Measurements from ENCODE around the gene LIF. TPM values are rescaled to one million over a fixed set of nuclear protein-coding genes. Genes with fewer than 3 reads are reported as not detected.

Gene LIF
- total and polyA plus RNA-seq, 2 of the 4 experiments (the other 2 are of a cell fraction), result 130 to 214 TPM

DNA sequence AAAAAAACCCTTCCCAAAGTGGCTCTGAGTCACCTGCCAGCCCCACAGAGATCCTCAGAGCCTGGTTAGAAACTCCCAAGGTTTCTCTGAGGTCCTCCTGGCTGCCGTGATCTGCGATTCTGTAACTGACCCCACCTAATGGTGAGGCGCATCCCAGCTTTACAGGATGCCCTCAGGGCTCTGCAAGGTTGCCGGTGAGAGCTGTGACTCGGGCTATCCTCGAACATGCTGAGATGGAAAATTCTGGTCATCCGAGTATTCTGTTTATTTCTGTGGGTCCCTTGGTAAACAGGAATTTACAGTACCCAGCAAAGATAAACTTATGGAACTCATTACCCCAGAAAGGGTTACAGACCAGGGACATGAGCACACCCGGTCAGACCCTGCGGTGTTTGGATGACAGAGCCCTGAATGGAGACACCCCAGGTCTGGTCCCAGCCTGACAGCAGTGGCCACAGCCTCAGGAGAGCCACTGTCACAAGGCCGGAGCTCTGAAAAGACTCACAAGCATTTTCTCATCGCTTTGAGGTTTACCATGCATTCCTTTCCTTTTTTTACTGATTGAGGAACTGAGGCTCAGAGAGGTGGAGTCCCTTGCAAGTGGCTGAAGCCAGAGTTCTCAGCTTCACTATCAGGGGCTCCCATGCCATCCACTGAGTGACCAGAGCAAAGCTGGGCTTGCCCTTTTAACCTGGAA, 22.2 kb downstream of the LIF start:
- Histone ChIP-seq H4K8ac (ENCODE audit: low read depth in 2 of 2, low read length in 2 of 2) (peak overlapping the region in 1 of 2 experiments; percentile 54; a peak in 2 of 4 replicates), H3K9me1 (ENCODE audit: insufficient read depth, low read length) (0 out of 2 replicates have a peak, but pooled peaks cover 4% of the 10 kb centered on the region), H2AFZ (replicated peaks; ENCODE audit: low read length, poor library complexity) (peak overlapping the region; percentile 28), H3K56ac (ENCODE audit: extremely low read depth, insufficient read depth, low read length) (peak overlapping the region; percentile 13; the same call in 1 of the 2 replicates), H3K4me2 (ENCODE audit: low read depth, low read length) (no peak overlapping the region), H3K4ac (ENCODE audit: low read depth, low read length) (peak overlapping the region; percentile 84), H3K36me3 (ENCODE audit: control insufficient read depth, insufficient read depth, low read length) (no peaks in the 10 kb centered on the region), H2BK20ac (ENCODE audit: low read depth, low read length) (peak overlapping the region; percentile 88), H2AK9ac (replicated peaks; ENCODE audit: low read depth, low read length, poor library complexity) (peak overlapping the region; percentile 79), H3K4me1 (ENCODE audit: control insufficient read depth, insufficient read depth, low read length) (peaks cover 13% of the 10 kb centered on the region), H4K91ac (ENCODE audit: insufficient read depth, low read depth, low read length) (peak overlapping the region; percentile 58), H3K23ac (ENCODE audit: low read depth, low read length) (no peak overlapping the region), H2AK5ac (ENCODE audit: low read depth, low read length) (peak overlapping the region; percentile 55; the same call in 1 of the 2 replicates), H4K20me1 (ENCODE audit: insufficient read depth, low read length) (no peaks in the 10 kb centered on the region), H3K9me3 (ENCODE audit: control insufficient read depth, insufficient read depth, low read length) (peaks cover 7% of the 10 kb centered on the region), H4K5ac (ENCODE audit: low read depth, low read length) (peak overlapping the region; percentile 25), H3K27ac (ENCODE audit: insufficient read depth, low read length) (peak overlapping the region; percentile 48), H2BK120ac (ENCODE audit: low read depth, low read length) (peak overlapping the region; percentile 87), H2BK15ac (ENCODE audit: low read depth, low read length) (peak overlapping the region; percentile 12; the same call in 2 of the 3 replicates), H3K4me3 (ENCODE audit: insufficient read depth, low read depth, low read length) (no peak overlapping the region), H3K27me3 (ENCODE audit: control insufficient read depth, insufficient read depth, low read length) (no peaks in the 10 kb centered on the region), H2BK5ac (ENCODE audit: low read depth, low read length, poor library complexity, severe bottlenecking) (peak overlapping the region; percentile 31), H3K79me1 (ENCODE audit: low read depth in 1 of 2, low read length in 2 of 2) (no peaks in the 10 kb centered on the region), H3K9ac (ENCODE audit: low read depth, low read length) (no peak overlapping the region), H3K14ac (replicated peaks; ENCODE audit: low read depth, low read length) (peak overlapping the region; percentile 37; the same call in 1 of the 2 replicates), H3K18ac (ENCODE audit: low read depth, low read length) (peak overlapping the region; percentile 26)
- peak; percentile 53 for ATAC-seq (ENCODE audit: low read depth)
- DNase-seq, result no peak
- no TSS peak for BruUV-seq (replicated peaks)
- CTCF ChIA-PET, result no interaction called here
- in situ Hi-C loops (cut with MboI; ENCODE audit: low sequenced_read_pairs) (no loop called here), dilution Hi-C loops (cut with HindIII; ENCODE audit: low sequenced_read_pairs, unreplicated experiment) (no loop called here), intact Hi-C loops (cut with micrococcal nuclease) (no loop called here)
- POLR2A ChIA-PET (ENCODE audit: unreplicated experiment), result interaction anchor here (0.6 kb wide), 1 partner anchor 14 kb away, joined by 3 read pairs; no protein-coding TSS in a partner anchor
- 10% methylated on average over 2 of the region's 11 CpGs; no CpG with 5 or more reads in 1 of the 2 experiments for WGBS, 2 experiments (ENCODE audit: extremely low coverage in 2 of 2, insufficient read length in 1 of 2)
- TF ChIP-seq, protein P1, sequence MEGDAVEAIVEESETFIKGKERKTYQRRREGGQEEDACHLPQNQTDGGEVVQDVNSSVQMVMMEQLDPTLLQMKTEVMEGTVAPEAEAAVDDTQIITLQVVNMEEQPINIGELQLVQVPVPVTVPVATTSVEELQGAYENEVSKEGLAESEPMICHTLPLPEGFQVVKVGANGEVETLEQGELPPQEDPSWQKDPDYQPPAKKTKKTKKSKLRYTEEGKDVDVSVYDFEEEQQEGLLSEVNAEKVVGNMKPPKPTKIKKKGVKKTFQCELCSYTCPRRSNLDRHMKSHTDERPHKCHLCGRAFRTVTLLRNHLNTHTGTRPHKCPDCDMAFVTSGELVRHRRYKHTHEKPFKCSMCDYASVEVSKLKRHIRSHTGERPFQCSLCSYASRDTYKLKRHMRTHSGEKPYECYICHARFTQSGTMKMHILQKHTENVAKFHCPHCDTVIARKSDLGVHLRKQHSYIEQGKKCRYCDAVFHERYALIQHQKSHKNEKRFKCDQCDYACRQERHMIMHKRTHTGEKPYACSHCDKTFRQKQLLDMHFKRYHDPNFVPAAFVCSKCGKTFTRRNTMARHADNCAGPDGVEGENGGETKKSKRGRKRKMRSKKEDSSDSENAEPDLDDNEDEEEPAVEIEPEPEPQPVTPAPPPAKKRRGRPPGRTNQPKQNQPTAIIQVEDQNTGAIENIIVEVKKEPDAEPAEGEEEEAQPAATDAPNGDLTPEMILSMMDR (conservative IDR thresholded peaks at IDR 0.05; ENCODE audit: low read depth, low read length), result no peak
- TF ChIP-seq RAD21 (IDR thresholded peaks at IDR 0.05; ENCODE audit: low read length) (no peak), MXI1 (IDR thresholded peaks at IDR 0.05; ENCODE audit: borderline replicate concordance, low read depth, low read length) (no peak), POLR2A (IDR thresholded peaks at IDR 0.05; ENCODE audit: low read depth, low read length) (no peak), SMC3 (IDR thresholded peaks at IDR 0.05; ENCODE audit: low read depth, low read length) (no peak), CHD1 (IDR thresholded peaks at IDR 0.05; ENCODE audit: low read depth, low read length) (no peak), RCOR1 (IDR thresholded peaks at IDR 0.05; ENCODE audit: insufficient replicate concordance, low read length) (no peak), NFE2L2 (IDR thresholded peaks at IDR 0.05; ENCODE audit: low read depth, low read length) (no peak), BHLHE40 (IDR thresholded peaks at IDR 0.05; ENCODE audit: low read depth, low read length) (no peak), MAFK (IDR thresholded peaks at IDR 0.05; ENCODE audit: low read depth, low read length) (no peak), FOS (IDR thresholded peaks at IDR 0.05; ENCODE audit: low read depth, low read length) (no peak), CEBPB (IDR thresholded peaks at IDR 0.05; ENCODE audit: low read depth, low read length) (no peak)
- TF ChIP-seq, protein P2, sequence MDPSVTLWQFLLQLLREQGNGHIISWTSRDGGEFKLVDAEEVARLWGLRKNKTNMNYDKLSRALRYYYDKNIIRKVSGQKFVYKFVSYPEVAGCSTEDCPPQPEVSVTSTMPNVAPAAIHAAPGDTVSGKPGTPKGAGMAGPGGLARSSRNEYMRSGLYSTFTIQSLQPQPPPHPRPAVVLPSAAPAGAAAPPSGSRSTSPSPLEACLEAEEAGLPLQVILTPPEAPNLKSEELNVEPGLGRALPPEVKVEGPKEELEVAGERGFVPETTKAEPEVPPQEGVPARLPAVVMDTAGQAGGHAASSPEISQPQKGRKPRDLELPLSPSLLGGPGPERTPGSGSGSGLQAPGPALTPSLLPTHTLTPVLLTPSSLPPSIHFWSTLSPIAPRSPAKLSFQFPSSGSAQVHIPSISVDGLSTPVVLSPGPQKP (IDR thresholded peaks at IDR 0.05; ENCODE audit: borderline replicate concordance, low read depth, low read length), result no peak
- TF ChIP-seq, protein P3, sequence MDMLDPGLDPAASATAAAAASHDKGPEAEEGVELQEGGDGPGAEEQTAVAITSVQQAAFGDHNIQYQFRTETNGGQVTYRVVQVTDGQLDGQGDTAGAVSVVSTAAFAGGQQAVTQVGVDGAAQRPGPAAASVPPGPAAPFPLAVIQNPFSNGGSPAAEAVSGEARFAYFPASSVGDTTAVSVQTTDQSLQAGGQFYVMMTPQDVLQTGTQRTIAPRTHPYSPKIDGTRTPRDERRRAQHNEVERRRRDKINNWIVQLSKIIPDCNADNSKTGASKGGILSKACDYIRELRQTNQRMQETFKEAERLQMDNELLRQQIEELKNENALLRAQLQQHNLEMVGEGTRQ (IDR thresholded peaks at IDR 0.05; ENCODE audit: low read depth, low read length), result no peak
